Gastroesophageal sphincter (tissue), 4 donors: ENCODE data around the gene DDX5. TPM values are rescaled to one million over a fixed set of nuclear protein-coding genes. Genes with fewer than 3 reads are reported as not detected.
"Not testable (repeated sequence)": the region's sequence is repeated elsewhere in the genome, so short reads cannot be mapped to it uniquely, and the experiment has no call there.

Experiments used
- ATAC-seq: fragments of 150-250 bp; one replicate; pipeline ENCODE4 v1.9.1; 2016; ENCODE audit warnings: mild to moderate bottlenecking, moderate library complexity
- H3K27ac ChIP-seq, 4 donors: fragments of 200-600 bp; sonication (generic) in 3 of 4; 1 replicate in 3 of 4; 2 replicates in 1 of 4; pipeline ENCODE4 v1.5.1; 2016 to 2019
- H3K27me3 ChIP-seq: fragments of 200-600 bp; sonication (generic); one replicate; pipeline ENCODE4 v1.5.1; 2019
- H3K36me3 ChIP-seq, 2 donors: fragments of 200-600 bp; sonication (generic); one replicate each; pipeline ENCODE4 v1.5.1; 2019; ENCODE audit warnings: control low read depth in 1 of 2
- H3K4me1 ChIP-seq, 3 donors: fragments of 200-600 bp; sonication (generic); 1 replicate in 2 of 3; 2 replicates in 1 of 3; pipeline ENCODE4 v1.5.1; 2016 to 2019; ENCODE audit warnings: control low read depth in 2 of 3
- H3K4me3 ChIP-seq, 2 donors: fragments of 200-600 bp; sonication (generic); one replicate each; pipeline ENCODE4 v1.5.1; 2019; ENCODE audit warnings: mild to moderate bottlenecking in 1 of 2, moderate library complexity in 1 of 2
- H3K9me3 ChIP-seq, 3 donors: fragments of 200-600 bp; sonication (generic); one replicate each; pipeline ENCODE4 v1.5.1; 2017 to 2019; ENCODE audit warnings: control low read depth in 2 of 3
- CTCF ChIP-seq, 4 experiments: fragments of 200-600 bp in 2 of 4; fragments of 450-650 bp in 2 of 4; sonication (generic) in 1 of 4; IDR thresholded peaks; one replicate each; pipeline ENCODE4 v1.5.1; 2017 to 2019; ENCODE audit warnings: antibody characterized with exemption in 4 of 4, mild to moderate bottlenecking in 2 of 4, moderate library complexity in 2 of 4
- EP300 ChIP-seq: sonication (generic); formaldehyde crosslinking; IDR thresholded peaks from one replicate; pipeline ENCODE4 v1.6.1; 2017; ENCODE audit warnings: antibody characterized with exemption, mild to moderate bottlenecking
- POLR2A ChIP-seq, 2 donors: fragments of 450-650 bp; IDR thresholded peaks; one replicate each; pipeline ENCODE4 v1.6.1; 2017; ENCODE audit warnings: antibody characterized with exemption in 2 of 2, mild to moderate bottlenecking in 2 of 2, moderate library complexity in 1 of 2
- POLR2AphosphoS5 ChIP-seq: sonication (generic); formaldehyde crosslinking; IDR thresholded peaks from one replicate; pipeline ENCODE4 v1.6.1; 2017; ENCODE audit warnings: antibody characterized with exemption
- WGBS, 2 donors: methylation state at CpG; one replicate each; pipeline ENCODE4 v1.1.5; 2018; ENCODE audit warnings: low coverage in 1 of 2; 5-methylcytosine and 5-hydroxymethylcytosine counted together
- total RNA-seq, 4 donors: library from RNA; depleted of rRNA; stranded (reverse); fragments of >200 nt; gene quantifications; one replicate each; pipeline ENCODE4 v1.1.0, GENCODE V29; 2016

The DDX5 gene
- total RNA-seq, 4 donors from 2014 or later, result 585 to 908 (median 632) TPM

- Histone ChIP-seq H3K27ac (peak overlapping the region; percentile 10 to 84 (median 82)), H3K27me3 (no peaks in the 10 kb centered on the region), H3K4me3 (peak overlapping the region; percentile 70 to 74), H3K36me3 (peaks cover 23 to 61% of the 10 kb centered on the region in 2 donors), H3K4me1 (peaks cover 4 to 93% (median 14%) of the 10 kb centered on the region in 3 donors), H3K9me3 (no peaks in the 10 kb centered on the region)
- ATAC-seq, result no peak
- no peak for TF ChIP-seq EP300
- WGBS, 2 donors, result 42 to 51% methylated on average over 4 of the region's 4 CpGs
Observed at GRCh38 chr17:64497565-64498035, 8.5 kb downstream of the DDX5 start.

GRCh38 chr17:64496786-64497564 lies 9.1 kb downstream of the DDX5 start, which contains the start of gene POLG2:
POLG2 (minus strand) TSS chr17:64497054; CDS start chr17:64496968, 86 bp downstream.
- no peaks in the 10 kb centered on the region for H3K27me3 ChIP-seq
- peak within 1 kb of the TSS; percentile 41 to 84 (median 82) for H3K27ac ChIP-seq
- no peaks in the 10 kb centered on the region for H3K9me3 ChIP-seq
- TF ChIP-seq CTCF (IDR thresholded peaks at IDR 0.05) (peak in 3 of 4 experiments; percentile 45 to 56 (median 50)), POLR2A (IDR thresholded peaks at IDR 0.05) (peak; percentile 51 to 60), EP300 (no peak), POLR2AphosphoS5 (peak; percentile 93)
- H3K36me3 ChIP-seq, result peaks cover 18 to 59% of the 10 kb centered on the region in 2 donors
- peaks cover 4 to 86% (median 14%) of the 10 kb centered on the region in 3 donors for H3K4me1 ChIP-seq
- 1 to 9% methylated on average over 7 to 14 of the region's 50 CpGs for WGBS, 2 donors
- ATAC-seq, result peak; percentile 93
- peak within 1 kb of the TSS; percentile 70 to 74 for H3K4me3 ChIP-seq

- peaks cover 4 to 80% (median 14%) of the 10 kb centered on the region in 3 donors for H3K4me1 ChIP-seq
- no peaks in the 10 kb centered on the region for H3K27me3 ChIP-seq
- peaks cover 12 to 59% of the 10 kb centered on the region in 2 donors for H3K36me3 ChIP-seq
- no peak for TF ChIP-seq POLR2A (IDR thresholded peaks at IDR 0.05)
- peak overlapping the region; percentile 41 to 84 (median 82) for H3K27ac ChIP-seq
- 0% methylated on average over 2 to 6 of the region's 20 CpGs for WGBS, 2 donors
- peak overlapping the region; percentile 70 to 74 for H3K4me3 ChIP-seq
- no peak for ATAC-seq
- no peaks in the 10 kb centered on the region for H3K9me3 ChIP-seq
Observed at GRCh38 chr17:64496348-64496785, 9.7 kb downstream of the DDX5 start.

- not testable (repeated sequence) for H3K9me3 ChIP-seq, H3K27ac ChIP-seq, H3K27me3 ChIP-seq, H3K4me3 ChIP-seq, ATAC-seq
- 90 to 96% methylated on average over 2 to 5 of the region's 5 CpGs for WGBS, 2 donors
- H3K4me1 ChIP-seq, result peaks cover 4 to 70% (median 14%) of the 10 kb centered on the region in 3 donors
- H3K36me3 ChIP-seq, result peaks cover 7 to 58% of the 10 kb centered on the region in 2 donors
Observed at GRCh38 chr17:64495300-64495699, 10.8 kb downstream of the DDX5 start.

- Histone ChIP-seq H3K36me3 (peaks cover 2 to 58% of the 10 kb centered on the region in 2 donors), H3K9me3 (no peaks in the 10 kb centered on the region), H3K4me1 (peaks cover 4 to 58% (median 14%) of the 10 kb centered on the region in 3 donors), H3K27ac (no peak overlapping the region), H3K27me3 (no peaks in the 10 kb centered on the region), H3K4me3 (no peak overlapping the region)
- no peak for ATAC-seq
- WGBS, 2 donors, result 89 to 91% methylated on average over 2 of the region's 2 CpGs
- TF ChIP-seq POLR2A (IDR thresholded peaks at IDR 0.05), result no peak
- TF ChIP-seq CTCF (IDR thresholded peaks at IDR 0.05), result no peak
- TF ChIP-seq POLR2AphosphoS5, result no peak
- no peak for TF ChIP-seq EP300
Observed at GRCh38 chr17:64494121-64494520, 12.0 kb downstream of the DDX5 start.

GRCh38 chr17:64492481-64493109 lies 13.5 kb downstream of the DDX5 start:
- H3K36me3 ChIP-seq, result peaks cover 2 to 57% of the 10 kb centered on the region in 2 donors
- no peak overlapping the region for H3K27ac ChIP-seq
- no peaks in the 10 kb centered on the region for H3K27me3 ChIP-seq
- H3K9me3 ChIP-seq, result no peaks in the 10 kb centered on the region
- peak; percentile 43 to 60 (median 50) for TF ChIP-seq CTCF (IDR thresholded peaks at IDR 0.05)
- no peak for TF ChIP-seq POLR2AphosphoS5
- no peak for ATAC-seq
- no peak overlapping the region for H3K4me3 ChIP-seq
- peaks cover 3 to 43% (median 14%) of the 10 kb centered on the region in 3 donors for H3K4me1 ChIP-seq
- WGBS, 2 donors, result 72 to 75% methylated on average over 6 of the region's 6 CpGs
